ENCODE data around the gene AVL9.
"Not testable (repeated sequence)": the region's sequence is repeated elsewhere in the genome, so short reads cannot be mapped to it uniquely, and the experiment has no call there.

AVL9 gene

GRCh38 chr7:32587411-32587948, 92.2 kb downstream of the AVL9 start:
- no peak for DNase-seq (ENCODE audit: low spot score)
- in situ Hi-C loops (cut with MboI; ENCODE audit: low pct_unique_long_range_greater_than_20kb, low sequenced_read_pairs, unreplicated experiment), result no loop called here
- TF ChIP-seq, protein P1, sequence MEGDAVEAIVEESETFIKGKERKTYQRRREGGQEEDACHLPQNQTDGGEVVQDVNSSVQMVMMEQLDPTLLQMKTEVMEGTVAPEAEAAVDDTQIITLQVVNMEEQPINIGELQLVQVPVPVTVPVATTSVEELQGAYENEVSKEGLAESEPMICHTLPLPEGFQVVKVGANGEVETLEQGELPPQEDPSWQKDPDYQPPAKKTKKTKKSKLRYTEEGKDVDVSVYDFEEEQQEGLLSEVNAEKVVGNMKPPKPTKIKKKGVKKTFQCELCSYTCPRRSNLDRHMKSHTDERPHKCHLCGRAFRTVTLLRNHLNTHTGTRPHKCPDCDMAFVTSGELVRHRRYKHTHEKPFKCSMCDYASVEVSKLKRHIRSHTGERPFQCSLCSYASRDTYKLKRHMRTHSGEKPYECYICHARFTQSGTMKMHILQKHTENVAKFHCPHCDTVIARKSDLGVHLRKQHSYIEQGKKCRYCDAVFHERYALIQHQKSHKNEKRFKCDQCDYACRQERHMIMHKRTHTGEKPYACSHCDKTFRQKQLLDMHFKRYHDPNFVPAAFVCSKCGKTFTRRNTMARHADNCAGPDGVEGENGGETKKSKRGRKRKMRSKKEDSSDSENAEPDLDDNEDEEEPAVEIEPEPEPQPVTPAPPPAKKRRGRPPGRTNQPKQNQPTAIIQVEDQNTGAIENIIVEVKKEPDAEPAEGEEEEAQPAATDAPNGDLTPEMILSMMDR (IDR thresholded peaks at IDR 0.05; ENCODE audit: extremely low read depth, insufficient read depth, missing control alignments), result no peak

- in situ Hi-C loops (cut with MboI; ENCODE audit: low pct_unique_long_range_greater_than_20kb, low sequenced_read_pairs, unreplicated experiment), result no loop called here
These were observed 93.4 kb downstream of the AVL9 start for GRCh38 chr7:32588657-32589056.

GRCh38 chr7:32591938-32592337, 96.6 kb downstream of the AVL9 start:
- TF ChIP-seq, protein P1 (IDR thresholded peaks at IDR 0.05; ENCODE audit: extremely low read depth, insufficient read depth, missing control alignments), result no peak
- in situ Hi-C loops (cut with MboI; ENCODE audit: low pct_unique_long_range_greater_than_20kb, low sequenced_read_pairs, unreplicated experiment), result no loop called here
- no peak for DNase-seq (ENCODE audit: low spot score)

More at GRCh38 chr7:32588657-32589056, 93.4 kb downstream of the AVL9 start:
- TF ChIP-seq, protein P1 (IDR thresholded peaks at IDR 0.05; ENCODE audit: extremely low read depth, insufficient read depth, missing control alignments), result peak; percentile 16
- DNase-seq (ENCODE audit: low spot score), result peak; percentile 58

- DNase-seq (ENCODE audit: low spot score), result no peak
- TF ChIP-seq, protein P1 (IDR thresholded peaks at IDR 0.05; ENCODE audit: extremely low read depth, insufficient read depth, missing control alignments), result no peak
- in situ Hi-C loops (cut with MboI; ENCODE audit: low pct_unique_long_range_greater_than_20kb, low sequenced_read_pairs, unreplicated experiment), result no loop called here
These were observed 97.4 kb downstream of the AVL9 start for GRCh38 chr7:32592701-32593100.

GRCh38 chr7:32594965-32595490, 99.7 kb downstream of the AVL9 start:
- in situ Hi-C loops (cut with MboI; ENCODE audit: low pct_unique_long_range_greater_than_20kb, low sequenced_read_pairs, unreplicated experiment), result no loop called here
- TF ChIP-seq, protein P1 (IDR thresholded peaks at IDR 0.05; ENCODE audit: extremely low read depth, insufficient read depth, missing control alignments), result no peak
- DNase-seq (ENCODE audit: low spot score), result no peak

GRCh38 chr7:32601196-32601595, 105.9 kb downstream of the AVL9 start:
- DNase-seq (ENCODE audit: low spot score); in situ Hi-C loops (cut with MboI; ENCODE audit: low pct_unique_long_range_greater_than_20kb, low sequenced_read_pairs, unreplicated experiment): not testable (repeated sequence)

DNA sequence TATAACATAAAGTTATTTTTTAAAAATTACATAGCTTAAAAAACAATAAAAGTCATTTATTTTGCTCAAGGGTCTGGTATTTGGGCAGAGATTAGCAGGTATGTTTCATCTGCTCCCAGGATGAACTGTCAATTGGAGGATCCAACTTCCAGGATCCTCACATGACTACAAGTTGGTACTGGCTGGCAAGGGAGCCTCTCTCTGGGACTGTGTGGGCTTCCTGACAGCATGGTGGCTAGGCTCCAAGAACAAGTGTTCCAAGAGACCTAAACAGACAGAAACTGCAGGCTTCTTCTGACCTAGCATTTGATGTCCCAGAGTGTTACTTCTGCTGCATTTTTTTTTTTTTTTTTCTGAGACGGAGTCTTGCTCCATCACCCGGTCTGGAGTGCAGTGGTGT, 107.2 kb downstream of the AVL9 start:
- TF ChIP-seq, protein P1 (IDR thresholded peaks at IDR 0.05; ENCODE audit: extremely low read depth, insufficient read depth, missing control alignments), result no peak

DNA sequence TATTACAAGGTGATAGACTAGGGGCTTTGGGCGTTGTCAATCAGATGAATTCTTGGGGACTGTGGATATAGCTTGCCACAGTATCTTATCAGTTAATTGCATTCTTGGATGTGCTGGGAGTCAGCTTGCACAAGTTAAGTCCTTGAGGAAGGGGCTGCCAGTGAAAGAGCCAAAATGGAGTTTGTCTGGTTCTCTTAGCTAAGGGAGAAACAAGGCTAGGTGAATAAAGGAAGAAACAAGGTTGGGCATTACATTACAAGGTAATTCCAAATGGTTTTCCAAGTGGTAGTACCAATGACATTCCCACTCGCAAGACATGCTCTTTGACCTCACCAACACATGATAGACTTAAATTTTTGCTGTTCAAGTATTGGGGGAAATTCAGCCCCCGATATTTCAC, 108.2 kb downstream of the AVL9 start:
- DNase-seq (ENCODE audit: low spot score); in situ Hi-C loops (cut with MboI; ENCODE audit: low pct_unique_long_range_greater_than_20kb, low sequenced_read_pairs, unreplicated experiment): not testable (repeated sequence)

More for the DNA sequence above, 107.2 kb downstream of the AVL9 start:
- DNase-seq (ENCODE audit: low spot score), result no peak
- in situ Hi-C loops (cut with MboI; ENCODE audit: low pct_unique_long_range_greater_than_20kb, low sequenced_read_pairs, unreplicated experiment), result no loop called here

DNA sequence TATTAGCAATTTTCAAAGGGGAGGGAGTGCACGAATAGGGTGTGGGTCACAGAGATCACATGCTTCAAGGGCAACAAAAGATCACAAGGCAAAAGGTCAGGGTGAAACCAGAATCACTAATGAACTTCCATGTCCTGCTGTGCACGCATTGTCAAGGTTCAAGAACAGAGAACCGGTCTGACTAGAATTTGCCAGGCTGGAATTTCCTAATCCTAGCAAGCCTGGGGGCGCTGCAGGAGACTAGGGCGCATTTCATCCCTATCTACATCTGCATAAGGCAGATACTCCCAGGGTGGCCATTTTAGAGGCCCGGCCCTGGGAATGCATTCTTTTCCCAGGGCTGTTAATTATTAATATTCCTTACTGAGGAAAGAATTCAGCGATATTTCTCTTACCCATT, 108.8 kb downstream of the AVL9 start:
- in situ Hi-C loops (cut with MboI; ENCODE audit: low pct_unique_long_range_greater_than_20kb, low sequenced_read_pairs, unreplicated experiment), result not testable (repeated sequence)

More for the DNA sequence above, 108.8 kb downstream of the AVL9 start:
- DNase-seq (ENCODE audit: low spot score), result not testable (repeated sequence)
